Psoas muscle (tissue), 8 donors: Measurements from ENCODE around the gene CHST15. TPM values are rescaled to one million over a fixed set of nuclear protein-coding genes. Genes with fewer than 3 reads are reported as not detected.

Experiments
- ATAC-seq, 4 donors: fragments of 200-7000 bp; cut with Tn5 transposase; one replicate each; pipeline ENCODE4 v1.9.1; 2020; ENCODE audit warnings: moderate library complexity in 3 of 4, mild to moderate bottlenecking in 2 of 4
- DNase-seq, 2 donors: peaks; one replicate each; pipeline ENCODE4 v3.0.0-alpha.2; 2020
- H3K27ac ChIP-seq: fragments of 200-600 bp; one replicate; pipeline ENCODE4 v1.8.0; 2022
- H3K27me3 ChIP-seq, 3 donors: fragments of 200-600 bp in 1 of 3; one replicate each; pipeline versions ENCODE4 v1.6.1 to v1.8.0; 2013 to 2022; ENCODE audit warnings: low read length in 2 of 3, mild to moderate bottlenecking in 2 of 3, moderate library complexity in 1 of 3; ENCODE audit not compliant: insufficient read depth in 3 of 3
- H3K36me3 ChIP-seq, 2 donors: fragments of 200-600 bp in 1 of 2; one replicate each; pipeline versions ENCODE4 v1.6.1 to v1.8.0; 2013 to 2022; ENCODE audit warnings: low read depth in 1 of 2, mild to moderate bottlenecking in 1 of 2, moderate library complexity in 1 of 2; ENCODE audit not compliant: insufficient read depth in 1 of 2
- H3K4me1 ChIP-seq: fragments of 200-600 bp; one replicate; pipeline ENCODE4 v1.8.0; 2022
- H3K4me3 ChIP-seq: fragments of 200-600 bp; one replicate; pipeline ENCODE4 v1.8.0; 2022; ENCODE audit warnings: mild to moderate bottlenecking
- H3K9me3 ChIP-seq: fragments of 200-600 bp; one replicate; pipeline ENCODE4 v1.8.0; 2022
- WGBS, 3 donors: extraction: QIAGEN DNeasy Blood & Tissue Kit; methylation state at CpG; one replicate each; pipeline versions ENCODE4 v1.1.6 to v1.1.7; 2013; 5-methylcytosine and 5-hydroxymethylcytosine counted together
- intact Hi-C, 2 donors: fragments of 100-400 bp; cut with DNase I; formaldehyde crosslinking; loops; one replicate each; pipeline versions ENCODE4 v1.11.0 to v1.14.2; 2022
- polyA plus RNA-seq, 3 donors: library from polyadenylated mRNA; stranded (reverse); fragments of 200-250 nt; gene quantifications; one replicate each; pipeline ENCODE4 v1.2.3, GENCODE V29; 2013
- total RNA-seq, 4 donors: library from RNA; stranded (reverse); fragmentation: NEBNext Ultra II Directional in 2 of 4; extraction: Animal tissue kit (Norgen Biotek cat#: 25700) in 2 of 4; gene quantifications; one replicate each; pipeline versions ENCODE4 v1.2.1 to v1.2.4, GENCODE V29; 2021 to 2023
- TF ChIP-seq, protein P1 (sequence below): fragments of 200-600 bp; IDR thresholded peaks from one replicate; pipeline ENCODE4 v1.8.0; 2022; ENCODE audit warnings: antibody characterized with exemption
- donor health status: healthy with polysubstance abuse.
- donor health status: DM: no; HTN: no; CAD: no; lungs with moderate emphysema.
- donor health status: Bipolar disorder and iron deficiency.
- donor health status: healthy.
- donor health status: DM: yes; HTN: yes; CAD: no.
- donor health status: DM: no; HTN: no; CAD: no.
- donor health status: DM: no; HTN: no; CAD: no.
- donor health status: DM: yes; HTN: yes; CAD: no.

Gene CHST15
- total and polyA plus RNA-seq, 7 donors: 3.6 to 39.2 (median 10.4) TPM

DNA sequence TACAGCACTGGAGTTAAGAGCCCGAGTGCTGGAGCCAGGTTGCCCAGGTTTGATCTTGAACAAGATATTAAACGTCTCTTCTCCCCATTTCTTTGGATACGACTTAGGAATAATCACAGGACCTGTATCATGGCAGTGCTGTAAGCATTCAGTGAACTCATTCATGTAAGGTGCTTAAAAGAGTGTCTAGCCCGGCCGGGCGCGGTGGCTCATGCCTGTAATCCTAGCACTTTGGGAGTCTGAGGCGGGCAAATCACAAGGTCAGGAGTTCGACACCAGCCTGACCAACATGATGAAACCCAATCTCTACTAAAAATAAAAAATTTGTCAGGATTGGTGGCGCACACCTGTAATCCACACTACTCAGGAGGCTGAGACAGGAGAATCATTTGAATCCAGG, 40.8 kb downstream of the CHST15 start:
- Histone ChIP-seq H3K4me3 (no peak overlapping the region), H3K27ac (no peak overlapping the region), H3K27me3 (no peaks in the 10 kb centered on the region), H3K4me1 (peaks cover 7% of the 10 kb centered on the region), H3K36me3 (no peaks in the 10 kb centered on the region), H3K9me3 (no peaks in the 10 kb centered on the region)
- ATAC-seq: no peak
- TF ChIP-seq, protein P1, sequence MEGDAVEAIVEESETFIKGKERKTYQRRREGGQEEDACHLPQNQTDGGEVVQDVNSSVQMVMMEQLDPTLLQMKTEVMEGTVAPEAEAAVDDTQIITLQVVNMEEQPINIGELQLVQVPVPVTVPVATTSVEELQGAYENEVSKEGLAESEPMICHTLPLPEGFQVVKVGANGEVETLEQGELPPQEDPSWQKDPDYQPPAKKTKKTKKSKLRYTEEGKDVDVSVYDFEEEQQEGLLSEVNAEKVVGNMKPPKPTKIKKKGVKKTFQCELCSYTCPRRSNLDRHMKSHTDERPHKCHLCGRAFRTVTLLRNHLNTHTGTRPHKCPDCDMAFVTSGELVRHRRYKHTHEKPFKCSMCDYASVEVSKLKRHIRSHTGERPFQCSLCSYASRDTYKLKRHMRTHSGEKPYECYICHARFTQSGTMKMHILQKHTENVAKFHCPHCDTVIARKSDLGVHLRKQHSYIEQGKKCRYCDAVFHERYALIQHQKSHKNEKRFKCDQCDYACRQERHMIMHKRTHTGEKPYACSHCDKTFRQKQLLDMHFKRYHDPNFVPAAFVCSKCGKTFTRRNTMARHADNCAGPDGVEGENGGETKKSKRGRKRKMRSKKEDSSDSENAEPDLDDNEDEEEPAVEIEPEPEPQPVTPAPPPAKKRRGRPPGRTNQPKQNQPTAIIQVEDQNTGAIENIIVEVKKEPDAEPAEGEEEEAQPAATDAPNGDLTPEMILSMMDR: no peak
- no peak for DNase-seq
- 82 to 97% (median 93%) methylated on average over 10 of the region's 10 CpGs for WGBS, 3 donors
- intact Hi-C loops: no loop called here

DNA sequence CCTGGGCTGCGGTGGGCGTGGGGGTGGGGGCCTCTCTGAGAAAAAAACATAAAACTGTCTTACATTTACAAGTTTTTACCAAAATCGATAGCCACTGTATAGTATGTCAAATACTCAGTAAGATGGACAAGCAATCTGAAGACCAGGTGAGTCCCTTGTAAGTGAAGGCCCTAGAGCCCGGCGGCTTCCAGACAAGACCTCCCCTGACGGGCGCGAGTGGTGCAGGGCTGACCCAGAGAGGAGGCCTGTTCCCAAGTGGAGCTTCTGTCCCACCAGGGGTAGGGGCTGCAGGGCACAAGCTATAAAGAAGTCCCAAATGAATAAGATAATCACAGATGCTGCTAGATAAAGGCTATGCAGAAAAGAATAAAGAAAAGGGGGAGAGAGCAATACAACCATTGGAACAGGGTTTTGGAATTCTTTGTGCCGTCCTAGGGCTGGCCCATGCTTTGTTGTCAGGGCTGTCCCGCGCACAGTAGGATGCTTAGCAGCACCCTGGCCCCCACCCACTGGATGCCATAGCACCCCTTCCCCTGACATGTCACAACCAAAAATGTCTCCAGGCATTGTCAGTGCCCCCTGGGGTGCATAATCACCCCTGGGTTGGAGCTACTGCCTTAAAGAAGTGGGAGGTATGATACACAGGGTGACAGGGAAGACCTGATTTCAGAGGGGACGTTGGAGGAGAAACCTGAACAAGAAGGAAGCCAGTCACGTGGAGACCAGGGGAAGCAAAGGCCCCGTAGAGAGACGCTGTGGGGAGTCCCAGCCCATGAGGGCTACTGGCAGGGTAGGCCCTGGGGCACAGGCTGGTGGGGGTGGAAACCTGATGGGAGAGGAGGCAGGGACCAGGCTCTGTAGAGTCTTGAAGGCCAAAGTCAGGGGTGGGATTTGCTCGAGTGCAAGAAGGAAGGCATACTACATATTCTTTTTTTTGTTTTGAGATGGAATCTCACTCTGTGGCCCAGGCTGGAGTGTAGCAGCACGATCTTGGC, 43.1 kb downstream of the CHST15 start:
- peaks cover 7% of the 10 kb centered on the region for H3K4me1 ChIP-seq
- H3K27me3 ChIP-seq: no peaks in the 10 kb centered on the region
- DNase-seq (no peak), ATAC-seq (no peak)
- no peaks in the 10 kb centered on the region for H3K36me3 ChIP-seq
- H3K9me3 ChIP-seq: no peaks in the 10 kb centered on the region
- WGBS, 3 donors: 94 to 97% (median 94%) methylated on average over 17 of the region's 17 CpGs
- intact Hi-C loops: no loop called here
- no peak overlapping the region for H3K4me3 ChIP-seq
- TF ChIP-seq, protein P1: no peak
- H3K27ac ChIP-seq: no peak overlapping the region

DNA sequence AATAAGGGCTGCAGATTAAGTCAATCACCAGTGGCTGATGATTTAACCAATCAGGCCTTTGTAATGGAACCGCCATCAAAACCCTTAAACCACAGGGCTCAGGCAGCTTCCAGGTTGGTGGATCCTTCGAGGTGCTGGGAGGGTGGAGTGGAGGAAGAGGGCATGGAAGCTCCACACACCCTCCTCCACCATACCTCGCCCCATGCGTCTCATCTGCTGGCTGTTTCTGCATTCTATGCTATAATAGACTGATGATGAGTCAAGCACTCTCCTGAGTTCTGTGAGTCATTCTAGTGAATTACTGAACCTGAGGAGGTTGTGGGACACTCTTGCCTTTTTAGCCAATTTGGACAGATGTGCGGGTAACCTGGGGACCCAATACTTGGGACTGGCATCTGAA, 43.9 kb downstream of the CHST15 start:
- no peaks in the 10 kb centered on the region for H3K36me3 ChIP-seq
- TF ChIP-seq, protein P1: no peak
- H3K4me1 ChIP-seq: peaks cover 9% of the 10 kb centered on the region
- 93 to 96% (median 94%) methylated on average over 5 of the region's 5 CpGs for WGBS, 3 donors
- no peaks in the 10 kb centered on the region for H3K27me3 ChIP-seq
- DNase-seq (no peak), ATAC-seq (peak; percentile 62 to 83 (median 78))
- no peaks in the 10 kb centered on the region for H3K9me3 ChIP-seq
- intact Hi-C loops: no loop called here
- H3K27ac ChIP-seq: no peak overlapping the region
- H3K4me3 ChIP-seq: no peak overlapping the region

DNA sequence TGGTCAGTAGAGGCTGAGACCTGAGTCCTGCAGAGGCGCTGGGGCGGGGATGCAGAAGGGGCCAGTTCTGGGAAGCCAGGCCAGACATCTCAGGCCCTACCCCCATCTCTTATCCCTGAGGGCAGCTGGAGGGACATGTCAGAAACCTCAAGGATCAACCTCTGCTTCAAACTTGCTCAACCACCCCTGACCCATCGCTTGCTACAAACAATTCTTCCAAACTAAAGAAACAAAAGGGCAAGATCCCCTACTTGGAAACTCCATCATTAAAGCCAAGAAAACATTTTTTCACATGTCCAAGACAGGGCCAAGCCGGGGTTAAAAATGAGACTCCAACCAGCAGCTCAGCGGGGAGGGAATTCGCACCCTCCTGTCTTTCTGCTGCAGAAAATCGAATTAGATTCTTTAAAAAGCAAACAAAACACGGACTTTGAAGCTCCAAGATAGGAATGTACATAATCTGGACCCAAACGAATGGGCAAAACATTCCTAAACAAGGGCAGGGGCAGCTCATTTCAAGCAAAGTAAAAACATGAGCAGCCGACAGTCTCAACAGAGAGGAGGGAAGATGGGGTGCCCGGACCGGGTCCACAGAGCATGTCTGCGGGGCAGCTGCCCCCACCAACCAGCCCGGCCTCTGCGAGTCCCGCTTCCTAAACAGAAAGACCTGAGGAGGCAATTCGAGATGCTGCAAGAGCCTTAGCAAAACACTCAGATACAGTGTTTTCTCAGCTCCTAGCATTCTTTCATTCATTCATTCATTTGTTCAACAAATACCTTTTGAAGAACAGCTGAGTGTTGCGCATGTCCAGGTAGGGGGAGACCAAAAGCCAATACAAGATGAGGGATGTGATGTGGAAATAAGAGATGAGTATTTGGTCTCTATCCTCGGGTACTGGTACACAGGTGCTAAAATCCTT, 44.8 kb downstream of the CHST15 start:
- no peak for ATAC-seq
- intact Hi-C loops: no loop called here

More for the DNA sequence above, 44.8 kb downstream of the CHST15 start:
- WGBS, 3 donors: 62 to 81% (median 71%) methylated on average over 19 of the region's 19 CpGs
- Histone ChIP-seq H3K9me3 (no peaks in the 10 kb centered on the region), H3K36me3 (no peaks in the 10 kb centered on the region), H3K27me3 (no peaks in the 10 kb centered on the region), H3K27ac (no peak overlapping the region), H3K4me1 (peaks cover 3% of the 10 kb centered on the region), H3K4me3 (no peak overlapping the region)
- TF ChIP-seq, protein P1: no peak
- no peak for DNase-seq
